ENCODE data around the gene B3GNT9.

- no peak for TF ChIP-seq CTCF (IDR thresholded peaks at IDR 0.05)
- no peak for TF ChIP-seq POLR2A (IDR thresholded peaks at IDR 0.05)
These were observed 52.2 kb downstream of the B3GNT9 start for GRCh38 chr16:67098599-67098998.
